ENCODE data around the gene ZNF678. TPM values are rescaled to one million over a fixed set of nuclear protein-coding genes. Genes with fewer than 3 reads are reported as not detected.

Gene ZNF678
- total and polyA plus RNA-seq, 8 donors, result 0.65 to 34.1 (median 4.7) TPM

GRCh38 chr1:227532019-227532619 is 31.2 kb upstream of the ZNF678 start:
- H3K27ac ChIP-seq, result no peak overlapping the region
- TF ChIP-seq POLR2AphosphoS5 (IDR thresholded peaks at IDR 0.05) (no peak), CTCF (IDR thresholded peaks at IDR 0.05) (no peak), EP300 (IDR thresholded peaks at IDR 0.05) (no peak), POLR2A (IDR thresholded peaks at IDR 0.05) (no peak)
- WGBS, 5 donors, result 83 to 90% (median 87%) methylated on average over 3 of the region's 3 CpGs
- H3K4me3 ChIP-seq, result no peak overlapping the region
- H3K4me1 ChIP-seq, result no peaks in the 10 kb centered on the region
- no peaks in the 10 kb centered on the region for H3K27me3 ChIP-seq
- no peak for DNase-seq
- H3K9me3 ChIP-seq, result peaks cover 19 to 98% (median 82%) of the 10 kb centered on the region in 4 donors
- H3K36me3 ChIP-seq, result peaks cover 0 to 7% (median 2%) of the 10 kb centered on the region in 4 donors
- intact Hi-C loops (cut with DNase I; ENCODE audit: low total_unique reads), result no loop called here

- DNase-seq, result peak in 1 of 2 donors; percentile 2
- Histone ChIP-seq H3K9me3 (peaks cover 0 to 25% (median 9%) of the 10 kb centered on the region in 4 donors), H3K4me1 (peaks cover 0 to 21% (median 15%) of the 10 kb centered on the region in 4 donors), H3K27ac (no peak overlapping the region), H3K36me3 (no peaks in the 10 kb centered on the region), H3K4me3 (no peak overlapping the region), H3K27me3 (no peaks in the 10 kb centered on the region)
- intact Hi-C loops (cut with DNase I; ENCODE audit: low total_unique reads), result loop anchor here (10.0 kb wide), 1 partner anchor 194 kb away; the partner anchor contains the start of genes JMJD4 and SNAP47
- 84 to 93% (median 90%) methylated on average over 5 of the region's 5 CpGs for WGBS, 5 donors
- TF ChIP-seq EP300 (IDR thresholded peaks at IDR 0.05) (no peak), POLR2A (IDR thresholded peaks at IDR 0.05) (no peak), POLR2AphosphoS5 (IDR thresholded peaks at IDR 0.05) (no peak), CTCF (IDR thresholded peaks at IDR 0.05) (no peak)
Measured at GRCh38 chr1:227540170-227541098, 22.9 kb upstream of the ZNF678 start.

GRCh38 chr1:227541129-227541528 is 22.2 kb upstream of the ZNF678 start:
- Histone ChIP-seq H3K27me3 (no peaks in the 10 kb centered on the region), H3K27ac (no peak overlapping the region), H3K9me3 (peaks cover 0 to 18% (median 6%) of the 10 kb centered on the region in 4 donors), H3K36me3 (no peaks in the 10 kb centered on the region), H3K4me1 (peaks cover 0 to 21% (median 15%) of the 10 kb centered on the region in 4 donors), H3K4me3 (no peak overlapping the region)
- 96 to 100% (median 97%) methylated on average over 5 of the region's 5 CpGs for WGBS, 5 donors
- intact Hi-C loops (cut with DNase I; ENCODE audit: low total_unique reads), result loop anchor here (10.0 kb wide), 1 partner anchor 194 kb away; the partner anchor contains the start of genes JMJD4 and SNAP47
- peak in 1 of 2 donors; percentile 2 for DNase-seq
- no peak for TF ChIP-seq POLR2AphosphoS5 (IDR thresholded peaks at IDR 0.05)
- no peak for TF ChIP-seq CTCF (IDR thresholded peaks at IDR 0.05)
- TF ChIP-seq EP300 (IDR thresholded peaks at IDR 0.05), result no peak
- no peak for TF ChIP-seq POLR2A (IDR thresholded peaks at IDR 0.05)

GRCh38 chr1:227541796-227542152 is 21.6 kb upstream of the ZNF678 start:
- intact Hi-C loops (cut with DNase I; ENCODE audit: low total_unique reads), result loop anchor here (10.0 kb wide), 1 partner anchor 193 kb away; the partner anchor contains the start of genes JMJD4 and SNAP47
- Histone ChIP-seq H3K27ac (peak overlapping the region; percentile 59 to 85 (median 75)), H3K9me3 (peaks cover 0 to 13% (median 3%) of the 10 kb centered on the region in 4 donors), H3K36me3 (no peaks in the 10 kb centered on the region), H3K4me1 (peaks cover 0 to 21% (median 15%) of the 10 kb centered on the region in 4 donors), H3K27me3 (no peaks in the 10 kb centered on the region), H3K4me3 (peak overlapping the region; percentile 55 to 82 (median 80))
- no peak for TF ChIP-seq POLR2A (IDR thresholded peaks at IDR 0.05)
- 17 to 77% (median 21%) methylated on average over 6 to 32 of the region's 32 CpGs for WGBS, 5 donors
- peak in 1 of 2 donors; percentile 63 for DNase-seq
